Keratinocyte (primary cell): ENCODE measurements around the gene DHRS11.

Source experiments
- CTCF ChIP-seq, 3 experiments: IDR thresholded peaks in 1 of 3; conservative IDR thresholded peaks in 1 of 3; optimal IDR thresholded peaks in 1 of 3; 2 replicates in 2 of 3; 3 replicates in 1 of 3; pipeline versions ENCODE3 to v1.5.1; 2011; ENCODE audit warnings: low read length in 3 of 3, mild to moderate bottlenecking in 3 of 3, moderate library complexity in 2 of 3, control low read depth in 1 of 3, inconsistent platforms in 1 of 3; ENCODE audit not compliant: insufficient read depth in 2 of 3; ENCODE audit errors: extremely low read depth in 1 of 3
- EZH2 ChIP-seq: IDR thresholded peaks from one replicate; pipeline ENCODE4 v1.6.1; 2012; ENCODE audit warnings: inconsistent platforms, mild to moderate bottlenecking, low read length, moderate library complexity

GRCh38 chr17:36628576-36628975 is 36.9 kb downstream of the DHRS11 start:
- TF ChIP-seq CTCF (optimal IDR thresholded peaks at IDR 0.05 in 1 of 3, IDR thresholded peaks at IDR 0.05 in 1 of 3, conservative IDR thresholded peaks at IDR 0.05 in 1 of 3; ENCODE audit: extremely low read depth in 1 of 3, insufficient read depth in 2 of 3, low read length in 3 of 3) (no peak), EZH2 (no peak)
